Hepatocyte (in vitro differentiated cells): ENCODE measurements around the gene TAS2R40.

Experiments used
- CTCF ChIP-seq: fragments of 200-600 bp; sonication (generic); IDR thresholded peaks from 2 replicates; pipeline ENCODE4 v1.5.1; 2016; ENCODE audit warnings: antibody characterized with exemption, mild to moderate bottlenecking; ENCODE audit not compliant: poor library complexity
- EZH2phosphoT487 ChIP-seq: fragments of 200-600 bp; sonication (generic); IDR thresholded peaks from one replicate; pipeline ENCODE4 v1.6.1; 2018; ENCODE audit warnings: antibody characterized with exemption, mild to moderate bottlenecking, low read depth, moderate library complexity; ENCODE audit not compliant: unreplicated experiment, severe bottlenecking

GRCh38 chr7:143257501-143257900 lies 35.7 kb downstream of the TAS2R40 start:
- TF ChIP-seq CTCF, result peak; percentile 1
- TF ChIP-seq EZH2phosphoT487, result no peak
